ENCODE measurements around the gene MTNR1B. TPM values are rescaled to one million over a fixed set of nuclear protein-coding genes. Genes with fewer than 3 reads are reported as not detected.

MTNR1B gene
- total RNA-seq, 1 donor from 2014 or later = not detected

DNA sequence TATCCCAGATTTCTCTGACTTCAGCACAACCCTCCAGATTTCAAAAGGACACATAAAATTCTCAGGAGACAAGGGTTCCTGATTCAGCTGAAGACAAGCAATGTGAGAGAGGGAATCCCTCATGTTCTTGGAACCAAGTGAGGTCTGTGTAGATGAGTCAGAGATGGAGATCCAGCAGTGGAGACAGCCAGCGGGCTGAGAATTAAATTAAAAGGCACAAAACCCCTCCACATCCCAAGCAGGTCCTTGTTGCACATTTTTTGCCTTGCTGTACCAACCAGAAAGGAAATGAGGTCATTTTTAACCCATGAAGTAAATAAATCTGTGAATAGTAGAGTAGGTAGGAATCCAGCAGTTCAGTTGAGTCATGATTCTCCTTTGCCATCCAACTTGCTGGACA lies 9.7 kb downstream of the MTNR1B start:
- Mint-ChIP-seq H3K4me3 (ENCODE audit: unreplicated experiment) (no peak overlapping the region), H3K27me3 (ENCODE audit: unreplicated experiment) (peaks cover 9% of the 10 kb centered on the region), H3K36me3 (ENCODE audit: low read depth, unreplicated experiment) (no peaks in the 10 kb centered on the region), H3K4me1 (ENCODE audit: unreplicated experiment) (peaks cover 12% of the 10 kb centered on the region), H3K27ac (ENCODE audit: unreplicated experiment) (no peak overlapping the region), H3K9me3 (ENCODE audit: unreplicated experiment) (no peaks in the 10 kb centered on the region)
- DNase-seq (ENCODE audit: low spot score) = no peak
- TF ChIP-seq CTCF (IDR thresholded peaks at IDR 0.05; ENCODE audit: unreplicated experiment) = no peak

- TF ChIP-seq CTCF (IDR thresholded peaks at IDR 0.05; ENCODE audit: unreplicated experiment) = no peak
- Mint-ChIP-seq H3K27me3 (ENCODE audit: unreplicated experiment) (peaks cover 7% of the 10 kb centered on the region), H3K27ac (ENCODE audit: unreplicated experiment) (no peak overlapping the region), H3K4me1 (ENCODE audit: unreplicated experiment) (peaks cover 12% of the 10 kb centered on the region), H3K9me3 (ENCODE audit: unreplicated experiment) (no peaks in the 10 kb centered on the region), H3K4me3 (ENCODE audit: unreplicated experiment) (no peak overlapping the region), H3K36me3 (ENCODE audit: low read depth, unreplicated experiment) (no peaks in the 10 kb centered on the region)
- no peak for DNase-seq (ENCODE audit: low spot score)
Measured at GRCh38 chr11:92980312-92980711, 10.9 kb downstream of the MTNR1B start.

GRCh38 chr11:92981508-92982043 lies 12.1 kb downstream of the MTNR1B start:
- H3K27me3 Mint-ChIP-seq (ENCODE audit: unreplicated experiment) = peaks cover 7% of the 10 kb centered on the region
- no peak overlapping the region for H3K4me3 Mint-ChIP-seq (ENCODE audit: unreplicated experiment)
- H3K9me3 Mint-ChIP-seq (ENCODE audit: unreplicated experiment) = no peaks in the 10 kb centered on the region
- TF ChIP-seq CTCF (IDR thresholded peaks at IDR 0.05; ENCODE audit: unreplicated experiment) = no peak
- DNase-seq (ENCODE audit: low spot score) = no peak
- no peaks in the 10 kb centered on the region for H3K36me3 Mint-ChIP-seq (ENCODE audit: low read depth, unreplicated experiment)
- no peak overlapping the region for H3K27ac Mint-ChIP-seq (ENCODE audit: unreplicated experiment)
- H3K4me1 Mint-ChIP-seq (ENCODE audit: unreplicated experiment) = peaks cover 12% of the 10 kb centered on the region

- H3K4me1 Mint-ChIP-seq (ENCODE audit: unreplicated experiment) = no peaks in the 10 kb centered on the region
- H3K27me3 Mint-ChIP-seq (ENCODE audit: unreplicated experiment) = peaks cover 6% of the 10 kb centered on the region
- DNase-seq (ENCODE audit: low spot score) = no peak
- H3K36me3 Mint-ChIP-seq (ENCODE audit: low read depth, unreplicated experiment) = no peaks in the 10 kb centered on the region
- H3K9me3 Mint-ChIP-seq (ENCODE audit: unreplicated experiment) = peaks cover 4% of the 10 kb centered on the region
- H3K27ac Mint-ChIP-seq (ENCODE audit: unreplicated experiment) = no peak overlapping the region
- H3K4me3 Mint-ChIP-seq (ENCODE audit: unreplicated experiment) = no peak overlapping the region
- no peak for TF ChIP-seq CTCF (IDR thresholded peaks at IDR 0.05; ENCODE audit: unreplicated experiment)
Measured at GRCh38 chr11:92986585-92986984, 17.1 kb downstream of the MTNR1B start.

GRCh38 chr11:92993004-92993403 lies 23.6 kb downstream of the MTNR1B start:
- H3K27me3 Mint-ChIP-seq (ENCODE audit: unreplicated experiment) = no peaks in the 10 kb centered on the region
- no peak for DNase-seq (ENCODE audit: low spot score)
- no peak overlapping the region for H3K4me3 Mint-ChIP-seq (ENCODE audit: unreplicated experiment)
- H3K4me1 Mint-ChIP-seq (ENCODE audit: unreplicated experiment) = no peaks in the 10 kb centered on the region
- TF ChIP-seq CTCF (IDR thresholded peaks at IDR 0.05; ENCODE audit: unreplicated experiment) = no peak
- peaks cover 4% of the 10 kb centered on the region for H3K9me3 Mint-ChIP-seq (ENCODE audit: unreplicated experiment)
- no peak overlapping the region for H3K27ac Mint-ChIP-seq (ENCODE audit: unreplicated experiment)
- no peaks in the 10 kb centered on the region for H3K36me3 Mint-ChIP-seq (ENCODE audit: low read depth, unreplicated experiment)

Measured in endothelial cell (in vitro differentiated cells).